ENCODE results near the gene TAL1.

DNA sequence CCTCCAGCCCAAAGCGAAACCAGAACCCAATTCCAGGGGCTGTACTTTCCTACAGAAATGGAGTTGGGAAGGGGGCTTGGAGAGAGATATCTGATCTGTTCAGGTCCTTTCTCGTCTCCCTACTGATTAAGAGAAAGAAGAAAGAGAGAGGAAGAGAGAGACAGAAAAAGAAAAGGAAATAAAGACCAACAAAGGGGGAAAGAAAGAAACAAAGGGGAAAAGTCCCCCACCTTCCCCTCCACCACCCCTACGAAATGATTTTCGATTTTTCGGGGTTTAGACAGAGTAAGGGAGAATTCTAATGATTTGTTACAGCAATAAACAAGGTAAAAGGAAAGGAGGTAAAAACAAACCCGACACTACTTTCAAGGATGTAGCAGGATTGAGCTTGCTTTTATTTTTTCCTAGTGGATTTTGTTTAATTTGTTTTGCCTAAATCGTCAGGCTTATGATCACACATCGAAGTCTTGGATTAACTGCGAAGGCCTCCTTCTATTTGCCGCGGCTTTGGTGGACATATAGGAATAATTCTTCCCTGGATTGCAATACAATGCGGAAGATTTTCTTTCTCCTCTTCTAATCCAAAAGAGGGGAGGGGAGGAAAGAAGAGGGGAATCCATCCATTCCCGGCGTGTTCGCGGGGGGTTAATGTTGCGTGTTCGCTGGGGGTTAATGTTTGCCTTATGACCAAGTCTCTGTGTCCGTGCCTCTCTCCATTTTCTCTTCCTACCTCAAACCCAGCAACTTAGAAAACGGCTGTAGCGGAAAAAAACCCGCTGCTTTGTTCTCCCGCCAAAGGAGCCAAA, 1.9 kb downstream of the TAL1 start:
- TF ChIP-seq, protein P1, sequence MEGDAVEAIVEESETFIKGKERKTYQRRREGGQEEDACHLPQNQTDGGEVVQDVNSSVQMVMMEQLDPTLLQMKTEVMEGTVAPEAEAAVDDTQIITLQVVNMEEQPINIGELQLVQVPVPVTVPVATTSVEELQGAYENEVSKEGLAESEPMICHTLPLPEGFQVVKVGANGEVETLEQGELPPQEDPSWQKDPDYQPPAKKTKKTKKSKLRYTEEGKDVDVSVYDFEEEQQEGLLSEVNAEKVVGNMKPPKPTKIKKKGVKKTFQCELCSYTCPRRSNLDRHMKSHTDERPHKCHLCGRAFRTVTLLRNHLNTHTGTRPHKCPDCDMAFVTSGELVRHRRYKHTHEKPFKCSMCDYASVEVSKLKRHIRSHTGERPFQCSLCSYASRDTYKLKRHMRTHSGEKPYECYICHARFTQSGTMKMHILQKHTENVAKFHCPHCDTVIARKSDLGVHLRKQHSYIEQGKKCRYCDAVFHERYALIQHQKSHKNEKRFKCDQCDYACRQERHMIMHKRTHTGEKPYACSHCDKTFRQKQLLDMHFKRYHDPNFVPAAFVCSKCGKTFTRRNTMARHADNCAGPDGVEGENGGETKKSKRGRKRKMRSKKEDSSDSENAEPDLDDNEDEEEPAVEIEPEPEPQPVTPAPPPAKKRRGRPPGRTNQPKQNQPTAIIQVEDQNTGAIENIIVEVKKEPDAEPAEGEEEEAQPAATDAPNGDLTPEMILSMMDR (IDR thresholded peaks at IDR 0.05; ENCODE audit: control extremely low read depth in 1 of 3, insufficient read depth in 1 of 3, low read depth in 1 of 3, low read length in 3 of 3): no peak
- TF ChIP-seq KDM1A (IDR thresholded peaks at IDR 0.05; ENCODE audit: borderline replicate concordance, low read length) (no peak), EP300 (IDR thresholded peaks at IDR 0.05; ENCODE audit: borderline replicate concordance in 1 of 2, low read depth in 2 of 2, low read length in 2 of 2) (no peak), POLR2AphosphoS5 (IDR thresholded peaks at IDR 0.05; ENCODE audit: low read depth, low read length) (no peak), JUN (IDR thresholded peaks at IDR 0.05; ENCODE audit: low read depth, low read length) (no peak), CBX8 (IDR thresholded peaks at IDR 0.05; ENCODE audit: borderline replicate concordance, low read depth, low read length) (no peak), POLR2A (IDR thresholded peaks at IDR 0.05; ENCODE audit: control extremely low read depth in 1 of 2, low read depth in 2 of 2, low read length in 2 of 2) (no peak), ASH2L (IDR thresholded peaks at IDR 0.05; ENCODE audit: low read length) (no peak), RNF2 (IDR thresholded peaks at IDR 0.05; ENCODE audit: borderline replicate concordance, low read depth, low read length, missing control alignments, poor library complexity, severe bottlenecking) (no peak)
- TF ChIP-seq, protein P2, sequence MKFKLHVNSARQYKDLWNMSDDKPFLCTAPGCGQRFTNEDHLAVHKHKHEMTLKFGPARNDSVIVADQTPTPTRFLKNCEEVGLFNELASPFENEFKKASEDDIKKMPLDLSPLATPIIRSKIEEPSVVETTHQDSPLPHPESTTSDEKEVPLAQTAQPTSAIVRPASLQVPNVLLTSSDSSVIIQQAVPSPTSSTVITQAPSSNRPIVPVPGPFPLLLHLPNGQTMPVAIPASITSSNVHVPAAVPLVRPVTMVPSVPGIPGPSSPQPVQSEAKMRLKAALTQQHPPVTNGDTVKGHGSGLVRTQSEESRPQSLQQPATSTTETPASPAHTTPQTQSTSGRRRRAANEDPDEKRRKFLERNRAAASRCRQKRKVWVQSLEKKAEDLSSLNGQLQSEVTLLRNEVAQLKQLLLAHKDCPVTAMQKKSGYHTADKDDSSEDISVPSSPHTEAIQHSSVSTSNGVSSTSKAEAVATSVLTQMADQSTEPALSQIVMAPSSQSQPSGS (IDR thresholded peaks at IDR 0.05; ENCODE audit: low read length): no peak

All from H1 (cell line).